ENCODE data around the gene NPM3.
A peak's percentile ranks its signal among the peaks of the same experiment; 100 is the strongest.
"Not testable (repeated sequence)": the region's sequence is repeated elsewhere in the genome, so short reads cannot be mapped to it uniquely, and the experiment has no call there.

NPM3 gene

DNA sequence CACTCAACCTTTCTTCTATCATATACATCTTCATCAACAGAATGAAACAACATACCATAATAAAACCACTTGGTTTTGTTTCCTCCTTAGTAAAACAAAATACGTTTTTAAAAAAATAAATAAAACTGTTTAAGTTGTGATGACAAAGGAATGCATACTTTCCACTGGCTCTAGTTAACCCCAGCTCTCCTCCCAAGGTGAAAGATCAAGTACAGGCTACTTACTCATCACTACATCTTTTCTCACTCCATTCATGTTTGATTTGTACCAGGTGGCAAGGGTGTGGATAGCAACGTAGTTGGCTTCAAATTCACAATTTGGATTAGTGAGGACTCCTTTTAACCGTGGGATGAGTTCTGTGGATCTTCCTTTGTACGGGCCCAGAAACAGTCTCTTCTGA, 20.3 kb upstream of the NPM3 start:
- DNase-seq (ENCODE audit: low read depth), result no peak

DNA sequence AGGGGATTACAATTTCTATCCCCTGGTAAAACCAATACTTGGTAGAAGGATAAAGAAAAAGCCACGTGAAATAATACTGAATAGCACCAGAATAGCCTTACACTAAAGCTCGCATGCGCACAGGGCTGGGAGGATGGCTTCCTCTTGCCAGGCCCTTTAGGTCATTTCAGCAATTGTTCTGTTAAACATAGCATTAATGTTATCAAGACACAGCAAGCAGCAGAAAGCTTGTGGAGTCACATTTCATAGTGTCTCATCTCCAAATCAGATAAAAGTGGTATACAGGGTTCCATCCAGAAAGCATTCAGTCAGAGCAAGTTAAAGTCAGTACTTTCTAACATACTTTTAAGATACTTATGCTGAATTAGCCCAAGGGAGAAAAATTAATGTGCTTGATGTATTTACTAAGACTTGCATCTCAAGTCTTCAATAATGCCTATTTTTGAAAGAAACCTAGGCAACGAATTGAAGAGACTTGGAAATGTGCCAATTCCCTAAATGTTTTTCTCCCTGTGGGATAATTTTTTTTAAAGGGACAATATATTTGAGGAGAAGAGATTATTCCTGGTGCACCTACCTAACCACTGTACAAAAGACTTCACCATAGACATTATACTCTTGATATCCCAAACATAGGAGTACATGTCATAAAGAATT, 14.3 kb upstream of the NPM3 start:
- DNase-seq (ENCODE audit: low read depth), result no peak

- DNase-seq (ENCODE audit: low read depth), result no peak
Observed at GRCh38 chr10:101793526-101793925, 10.3 kb upstream of the NPM3 start.

- DNase-seq (ENCODE audit: low read depth), result no peak
Observed at GRCh38 chr10:101789686-101790085, 6.4 kb upstream of the NPM3 start.

- DNase-seq (ENCODE audit: low read depth), result not testable (repeated sequence)
Observed at GRCh38 chr10:101789231-101789630, 6.0 kb upstream of the NPM3 start.

DNA sequence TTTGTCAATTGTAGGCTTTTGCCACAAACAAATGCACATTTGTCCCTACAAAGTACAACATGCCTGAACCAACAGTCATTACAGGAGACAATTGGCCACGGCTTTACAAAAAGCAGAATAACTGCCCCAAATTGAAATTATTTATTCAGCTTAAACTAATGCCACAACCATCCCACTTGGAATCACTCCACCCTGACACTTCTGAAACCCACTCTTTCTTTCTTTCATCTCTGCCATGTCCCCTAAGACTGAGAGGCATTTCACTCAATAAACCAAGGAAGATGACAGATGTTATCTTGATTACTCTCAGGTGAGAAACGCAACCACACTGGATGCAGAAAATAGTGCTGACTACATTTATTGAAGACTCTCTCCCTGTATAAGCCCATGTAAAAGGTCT, 2.6 kb upstream of the NPM3 start:
- DNase-seq (ENCODE audit: low read depth), result no peak

DNA sequence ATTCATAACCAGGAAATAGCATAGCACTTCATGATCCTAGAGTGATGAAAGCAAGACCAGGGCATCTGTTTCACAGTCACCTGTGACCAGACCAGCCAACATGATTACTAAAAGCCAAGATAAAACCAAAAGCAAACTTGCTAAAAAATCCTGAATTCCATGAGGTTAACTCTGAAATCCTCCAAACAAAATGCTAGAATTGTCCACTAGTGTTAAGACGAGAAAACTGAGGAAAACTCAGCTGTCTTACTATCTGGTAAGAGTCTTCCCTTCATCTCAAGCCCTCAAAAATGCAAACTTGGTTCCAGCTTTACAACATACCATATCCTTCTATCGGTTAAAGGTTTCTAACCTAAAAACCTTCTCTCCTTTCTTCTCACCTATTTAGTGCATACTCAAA, 1.3 kb upstream of the NPM3 start:
- no peak for DNase-seq (ENCODE audit: low read depth)

DNA sequence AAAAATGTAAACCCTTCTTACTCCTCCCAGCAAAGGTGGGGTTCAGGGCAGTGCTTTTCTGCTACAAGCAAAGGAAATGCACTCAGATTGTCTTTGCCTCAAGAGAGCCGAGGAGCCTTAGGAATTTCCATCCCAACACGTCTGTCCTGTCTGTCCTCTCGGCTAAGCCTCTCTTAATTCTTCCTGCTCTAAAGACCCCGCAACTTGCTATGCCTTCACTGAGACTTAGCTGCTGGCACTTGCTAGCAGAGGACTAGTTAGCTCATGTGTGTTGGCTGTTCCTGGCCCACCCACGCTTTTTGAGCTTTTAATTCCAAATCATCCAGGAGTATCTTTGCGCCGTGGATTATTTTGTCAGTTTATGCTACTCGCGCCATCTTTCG, 481 bp upstream of the NPM3 start:
- DNase-seq (ENCODE audit: low read depth), result no peak

DNA sequence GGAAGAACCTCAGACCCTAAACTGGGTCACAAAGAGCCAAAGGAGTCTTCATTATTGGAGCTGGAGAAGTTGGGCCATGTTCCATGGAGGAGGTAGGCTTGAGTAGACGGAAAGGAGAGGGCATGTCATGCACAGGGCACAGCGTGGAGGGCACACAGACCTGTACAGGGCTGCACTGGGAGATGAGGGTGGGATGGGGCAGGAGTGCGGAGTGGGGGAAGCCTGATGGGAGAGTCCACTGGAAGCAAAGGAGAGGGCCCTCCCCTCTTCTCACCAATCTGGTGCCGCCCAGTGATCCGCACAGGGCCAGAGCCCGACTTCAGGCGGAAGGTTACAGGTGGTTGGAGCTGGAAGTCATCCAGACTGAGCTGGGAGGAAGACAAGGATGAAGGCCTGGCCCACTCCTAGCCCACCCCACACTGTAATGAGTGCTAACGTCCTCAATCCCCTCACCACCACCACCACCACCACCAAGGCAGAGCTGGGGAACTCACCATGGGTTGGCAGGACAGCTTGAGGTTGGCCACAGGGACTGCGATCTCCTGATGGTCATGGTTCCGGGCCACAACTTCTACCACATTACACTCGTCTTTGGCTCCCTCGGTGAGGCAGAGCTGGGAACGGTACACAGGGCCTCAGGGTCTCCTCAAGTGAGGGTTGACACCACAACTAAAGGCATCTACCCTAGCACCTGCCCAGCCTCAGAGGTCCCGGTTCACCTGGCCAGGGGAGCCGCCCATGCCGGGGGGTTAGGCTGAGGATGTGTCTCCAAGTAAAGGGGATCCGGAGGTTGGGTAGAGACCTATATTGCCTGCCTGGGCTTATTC, 1.0 kb downstream of the NPM3 start:
- no peak for DNase-seq (ENCODE audit: low read depth)

GRCh38 chr10:101781655-101781983, 1.6 kb downstream of the NPM3 start:
- DNase-seq (ENCODE audit: low read depth), result no peak

DNA sequence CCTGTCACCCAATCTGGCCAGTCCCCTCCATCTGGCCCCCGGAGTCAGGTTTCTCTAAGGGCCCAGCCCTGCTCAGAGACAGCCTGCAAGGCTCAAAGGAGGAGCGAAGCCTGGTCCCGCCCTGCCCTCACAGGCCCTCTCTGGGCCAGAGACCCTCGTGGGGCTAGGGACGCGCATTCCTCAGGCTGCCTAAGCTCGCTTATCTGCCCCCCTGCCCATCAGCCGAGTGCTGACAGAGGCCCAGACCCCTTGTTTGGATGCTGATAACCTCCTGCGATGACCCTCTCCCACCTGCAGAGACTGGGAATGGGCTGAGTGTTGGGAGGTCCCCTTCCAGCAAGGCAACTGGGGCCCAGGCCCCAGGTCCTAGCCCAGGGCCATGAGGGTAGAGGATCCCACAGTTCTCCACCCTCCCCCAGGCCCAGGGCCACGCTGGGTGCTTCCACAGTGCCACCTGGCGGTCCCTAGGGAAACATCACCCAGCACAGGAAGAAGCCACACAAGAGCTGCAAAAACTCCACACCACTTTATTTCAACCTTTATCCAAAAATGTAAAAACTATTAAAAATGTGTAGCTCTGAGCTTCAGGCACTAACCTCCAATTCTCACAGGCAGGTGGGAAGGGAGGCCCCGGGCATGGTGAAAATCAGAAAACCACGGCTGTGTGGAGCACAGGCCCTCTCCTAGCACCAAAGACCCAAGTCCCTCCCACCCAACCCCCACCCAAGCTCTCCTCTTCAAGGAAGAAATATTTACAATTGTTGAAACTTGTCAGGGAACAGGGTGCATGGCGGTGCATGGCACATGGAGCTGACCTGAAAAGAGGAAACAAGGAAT, 2.2 kb downstream of the NPM3 start:
- DNase-seq (ENCODE audit: low read depth), result peak; percentile 52

- DNase-seq (ENCODE audit: low read depth), result no peak
Observed at GRCh38 chr10:101780187-101780817, 2.9 kb downstream of the NPM3 start.

GRCh38 chr10:101779544-101780186, 3.6 kb downstream of the NPM3 start:
- DNase-seq (ENCODE audit: low read depth), result peak; percentile 76

- DNase-seq (ENCODE audit: low read depth), result no peak
Observed at GRCh38 chr10:101778781-101779543, 4.3 kb downstream of the NPM3 start.

- DNase-seq (ENCODE audit: low read depth), result no peak
Observed at GRCh38 chr10:101778151-101778780, 5.0 kb downstream of the NPM3 start.

- no peak for DNase-seq (ENCODE audit: low read depth)
Observed at GRCh38 chr10:101777619-101778145, 5.6 kb downstream of the NPM3 start.

- DNase-seq (ENCODE audit: low read depth), result no peak
Observed at GRCh38 chr10:101776161-101776817, 7.0 kb downstream of the NPM3 start.

DNA sequence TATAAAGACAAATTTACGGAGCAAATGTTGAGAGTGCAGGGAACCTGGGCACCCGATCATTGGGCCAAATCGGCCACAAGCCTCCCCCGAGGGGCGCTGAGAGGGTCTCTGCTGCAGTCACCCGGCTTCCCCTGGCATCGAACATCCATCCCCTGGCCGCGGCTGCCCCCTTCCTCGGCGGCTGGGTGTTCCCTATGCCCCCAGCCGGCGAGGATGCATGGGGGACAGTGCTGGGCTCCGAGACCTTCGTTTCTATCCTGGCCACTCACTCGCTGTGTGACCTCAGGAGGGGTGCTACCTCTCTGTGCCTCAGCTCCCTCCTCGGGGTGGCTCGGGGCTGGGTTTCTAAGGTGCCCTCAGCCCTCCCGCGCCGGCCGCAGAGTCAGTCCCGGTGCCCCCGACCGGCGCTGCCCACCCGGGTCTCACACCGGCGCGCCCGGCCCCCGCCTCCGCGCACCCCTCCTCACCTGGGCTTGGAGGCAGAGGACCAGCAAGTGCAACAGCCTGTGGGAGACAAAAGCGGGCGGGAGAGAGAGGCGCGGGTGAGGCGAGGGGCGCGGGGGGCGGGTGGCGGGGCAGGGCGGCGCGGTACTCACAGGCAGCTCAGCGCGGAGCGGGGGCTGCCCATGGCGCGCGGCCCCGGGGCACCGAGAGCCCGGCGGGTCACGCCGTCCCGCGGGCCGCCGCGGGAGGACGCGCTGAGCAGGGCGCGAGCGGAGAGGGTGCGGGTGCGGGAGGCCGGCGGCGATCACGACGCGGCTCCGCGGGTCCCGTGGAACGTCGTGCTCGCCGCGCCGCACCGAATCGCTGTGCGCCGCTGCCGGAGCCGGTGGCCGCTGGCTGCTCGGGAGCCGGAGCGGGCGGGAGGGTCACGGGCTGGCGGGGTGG, 7.7 kb downstream of the NPM3 start, which contains the start of gene FGF8:
TSS of gene FGF8 (minus strand) at position 842 of the 888 bp plus-strand sequence. CDS start at position 628, 214 bp downstream.
- no peak for DNase-seq (ENCODE audit: low read depth)

All from activated gamma-delta T cell treated with anti-CD3 and anti-CD28 coated beads, Interleukin-2, amount 50 U/mL, for 16 hours (primary cell).